ENCODE data around the gene LMBRD1.

The LMBRD1 gene

DNA sequence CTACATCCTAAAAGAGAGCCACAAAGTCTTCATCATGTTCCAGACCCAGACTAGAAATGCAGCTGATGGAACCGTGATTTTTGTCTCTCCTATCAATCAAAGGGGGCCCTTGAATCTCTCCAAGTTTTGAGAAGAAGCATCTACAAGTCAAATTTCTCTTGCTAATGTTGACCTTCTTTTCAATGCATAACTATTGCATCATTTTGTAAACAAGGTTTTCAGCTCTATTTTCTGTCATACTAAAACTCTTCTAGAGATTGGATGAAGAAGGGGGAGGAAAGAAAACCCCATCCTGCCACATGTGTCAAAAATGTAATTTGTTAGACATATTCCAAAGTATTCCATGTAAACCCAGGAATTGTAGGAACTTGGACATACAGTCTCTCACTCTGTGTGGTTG is 169.2 kb downstream of the LMBRD1 start:
- no peak for DNase-seq

DNA sequence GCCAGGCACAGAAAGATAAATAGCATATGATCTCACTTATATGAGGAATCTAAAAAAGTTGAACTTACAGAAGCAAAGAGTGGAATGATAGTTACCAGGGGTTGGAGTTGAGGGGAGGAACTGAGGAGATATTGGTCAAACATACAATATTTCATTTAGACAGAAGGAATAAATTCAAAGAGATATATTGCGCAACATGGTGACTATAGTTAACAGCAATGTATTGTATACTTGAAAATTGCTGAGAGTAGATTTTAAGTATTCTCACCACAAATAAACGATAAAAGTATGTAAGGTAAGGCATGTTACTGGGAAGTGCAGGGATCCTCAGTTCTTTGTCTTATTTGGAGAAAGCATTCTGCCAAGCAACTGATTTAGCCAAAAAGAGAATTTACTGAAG is 171.9 kb downstream of the LMBRD1 start:
- no peak for DNase-seq

All from activated CD4-positive, alpha-beta T cell treated with anti-CD3 and anti-CD28 coated beads for 4 hours (primary cell).